ENCODE measurements around the gene ACADVL. TPM values are rescaled to one million over a fixed set of nuclear protein-coding genes. Genes with fewer than 3 reads are reported as not detected.

The ACADVL gene
- polyA plus RNA-seq, 1 donor from 2014 or later, result 397 TPM

GRCh38 chr17:7191571-7192270, 28.0 kb upstream of the ACADVL start:
- no peaks in the 10 kb centered on the region for H4K20me1 ChIP-seq (ENCODE audit: insufficient read depth)
- no peaks in the 10 kb centered on the region for H3K27me3 ChIP-seq (ENCODE audit: insufficient read depth, low read depth, low read length)
- TF ChIP-seq SMC3 (conservative IDR thresholded peaks at IDR 0.05; ENCODE audit: poor library complexity) (no peak), EP300 (conservative IDR thresholded peaks at IDR 0.05; ENCODE audit: poor library complexity, severe bottlenecking) (no peak), REST (IDR thresholded peaks at IDR 0.05; ENCODE audit: borderline replicate concordance) (no peak), POLR2AphosphoS5 (IDR thresholded peaks at IDR 0.05) (no peak), MXI1 (conservative IDR thresholded peaks at IDR 0.05; ENCODE audit: poor library complexity, severe bottlenecking) (no peak), RAD21 (conservative IDR thresholded peaks at IDR 0.05) (no peak), TAF1 (IDR thresholded peaks at IDR 0.05; ENCODE audit: low read depth) (no peak), EZH2 (IDR thresholded peaks at IDR 0.05; ENCODE audit: borderline replicate concordance, insufficient read depth, low read length, poor library complexity, severe bottlenecking) (no peak), CTCF (IDR thresholded peaks at IDR 0.05; ENCODE audit: poor library complexity, severe bottlenecking) (no peak)
- H3K27ac ChIP-seq (ENCODE audit: low read length), result no peak overlapping the region
- H3K4me3 ChIP-seq (ENCODE audit: low read length), result no peak overlapping the region
- no peaks in the 10 kb centered on the region for H3K9me2 ChIP-seq (ENCODE audit: insufficient read depth, low read length)
- no peaks in the 10 kb centered on the region for H3F3A ChIP-seq (ENCODE audit: insufficient read depth, low read length, poor library complexity, severe bottlenecking)
- no peak overlapping the region for H2AFZ ChIP-seq (ENCODE audit: low read depth, low read length)
- no peaks in the 10 kb centered on the region for H3K9me3 ChIP-seq (ENCODE audit: low read length)
- H3K36me3 ChIP-seq (ENCODE audit: insufficient read depth, low read length), result peaks cover 11% of the 10 kb centered on the region
- H3K4me2 ChIP-seq (ENCODE audit: low read length), result no peak overlapping the region
- H3K79me2 ChIP-seq (replicated peaks; ENCODE audit: insufficient read depth, low read length), result no peaks in the 10 kb centered on the region
- H3K9ac ChIP-seq (ENCODE audit: low read length), result no peak overlapping the region

DNA sequence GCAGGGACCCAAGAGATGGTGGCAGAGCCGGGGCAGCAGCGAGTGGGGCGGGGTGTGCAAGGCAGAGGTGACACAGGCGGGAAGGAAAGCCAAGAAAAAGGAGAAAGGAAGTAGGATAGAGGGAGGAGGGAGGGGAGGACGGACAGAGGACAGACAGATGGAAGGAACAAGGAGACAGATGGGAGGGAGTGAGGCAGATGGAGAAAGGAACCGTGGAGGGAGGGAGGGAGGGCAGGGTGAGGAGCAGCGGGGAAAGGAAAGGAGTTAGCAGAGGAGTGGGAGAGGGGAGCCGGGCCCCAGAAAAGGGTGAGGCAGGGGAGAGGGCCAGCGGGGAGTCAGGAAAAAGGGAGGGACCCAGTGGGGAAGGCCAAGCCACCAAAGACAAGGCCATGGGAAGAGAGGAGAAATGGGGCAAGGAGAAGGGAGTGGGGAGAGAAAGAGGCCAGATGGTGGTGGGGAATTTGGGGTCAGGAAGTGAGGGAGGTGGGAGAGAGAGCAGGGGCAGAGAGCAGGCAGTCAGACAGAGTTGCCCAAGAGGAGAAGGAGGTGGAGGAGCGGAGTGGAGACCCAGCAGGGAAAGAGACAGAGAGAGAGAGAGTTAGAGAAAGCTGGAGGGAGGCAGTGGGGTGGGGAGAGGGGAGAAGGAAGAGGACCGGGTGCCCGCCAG, 27.3 kb upstream of the ACADVL start:
- Histone ChIP-seq H3K9me3 (ENCODE audit: low read length) (no peaks in the 10 kb centered on the region), H2AFZ (ENCODE audit: low read depth, low read length) (no peak overlapping the region), H3K4me3 (ENCODE audit: low read length) (no peak overlapping the region), H3K79me2 (replicated peaks; ENCODE audit: insufficient read depth, low read length) (no peaks in the 10 kb centered on the region), H3K4me2 (ENCODE audit: low read length) (no peak overlapping the region), H4K20me1 (ENCODE audit: insufficient read depth) (no peaks in the 10 kb centered on the region), H3K9me2 (ENCODE audit: insufficient read depth, low read length) (no peaks in the 10 kb centered on the region), H3K36me3 (ENCODE audit: insufficient read depth, low read length) (peaks cover 11% of the 10 kb centered on the region), H3F3A (ENCODE audit: insufficient read depth, low read length, poor library complexity, severe bottlenecking) (no peaks in the 10 kb centered on the region), H3K9ac (ENCODE audit: low read length) (no peak overlapping the region), H3K27me3 (ENCODE audit: insufficient read depth, low read depth, low read length) (no peaks in the 10 kb centered on the region), H3K27ac (ENCODE audit: low read length) (no peak overlapping the region)
- TF ChIP-seq RAD21 (conservative IDR thresholded peaks at IDR 0.05) (no peak), REST (IDR thresholded peaks at IDR 0.05; ENCODE audit: borderline replicate concordance) (no peak)
